MM.1S (cell line): ENCODE results near the gene LRRK1.

ENCODE experiments used
- DNase-seq: peaks from one replicate; pipeline ENCODE4 v3.0.0-alpha.2; 2015
- H2AFZ ChIP-seq: fragments of 300-600 bp; sonication (generic); 2 replicates; pipeline ENCODE4 v1.6.0; 2016; ENCODE audit warnings: antibody characterized with exemption, low read length
- H3F3A ChIP-seq: fragments of 300-600 bp; sonication (generic); 2 replicates; pipeline ENCODE4 v1.6.1; 2016; ENCODE audit warnings: mild to moderate bottlenecking, antibody characterized with exemption, low read length, moderate library complexity, mixed read lengths; ENCODE audit not compliant: insufficient read depth
- H3K27ac ChIP-seq: fragments of 300-600 bp; sonication (generic); 2 replicates; pipeline ENCODE4 v1.5.1; 2016; ENCODE audit warnings: mild to moderate bottlenecking, low read length
- H3K27me3 ChIP-seq: fragments of 300-600 bp; sonication (generic); replicated peaks from 2 replicates; pipeline ENCODE4 v1.6.0; 2016; ENCODE audit warnings: low read length; ENCODE audit not compliant: insufficient read depth
- H3K36me3 ChIP-seq: fragments of 300-600 bp; sonication (generic); replicated peaks from 2 replicates; pipeline ENCODE4 v1.6.1; 2016; ENCODE audit warnings: mild to moderate bottlenecking, low read length, mixed read lengths; ENCODE audit not compliant: insufficient read depth
- H3K4me1 ChIP-seq: fragments of 300-600 bp; sonication (generic); 2 replicates; pipeline ENCODE4 v1.6.1; 2016; ENCODE audit warnings: low read length, mixed read lengths
- H3K4me2 ChIP-seq: fragments of 300-600 bp; sonication (generic); 2 replicates; pipeline ENCODE4 v1.6.0; 2016; ENCODE audit warnings: low read depth, low read length
- H3K4me3 ChIP-seq: fragments of 300-600 bp; sonication (generic); 2 replicates; pipeline ENCODE4 v1.5.1; 2016; ENCODE audit warnings: low read length, mixed read lengths
- H3K79me2 ChIP-seq: fragments of 300-600 bp; sonication (generic); 2 replicates; pipeline ENCODE4 v1.6.1; 2016; ENCODE audit warnings: mixed run types, low read length, mixed read lengths
- H3K9ac ChIP-seq: fragments of 300-600 bp; sonication (generic); 2 replicates; pipeline ENCODE4 v1.6.1; 2016; ENCODE audit warnings: low read length, mixed read lengths
- H3K9me2 ChIP-seq: fragments of 300-600 bp; sonication (generic); replicated peaks from 2 replicates; pipeline ENCODE4 v1.6.1; 2016; ENCODE audit warnings: mild to moderate bottlenecking, low read length, mixed read lengths; ENCODE audit not compliant: insufficient read depth
- H3K9me3 ChIP-seq: fragments of 300-600 bp; sonication (generic); replicated peaks from 2 replicates; pipeline ENCODE4 v1.6.1; 2016; ENCODE audit warnings: mild to moderate bottlenecking, low read length, mixed read lengths; ENCODE audit not compliant: insufficient read depth
- H4K20me1 ChIP-seq: fragments of 300-600 bp; sonication (generic); 2 replicates; pipeline ENCODE4 v1.6.1; 2016; ENCODE audit warnings: mild to moderate bottlenecking, low read length, moderate library complexity, mixed read lengths; ENCODE audit not compliant: insufficient read depth
- CTCF ChIP-seq: fragments of 300-600 bp; sonication (generic); IDR thresholded peaks from 2 replicates; pipeline ENCODE4 v1.5.1; 2016; ENCODE audit warnings: antibody characterized with exemption, low read length, mixed read lengths
- EZH2 ChIP-seq: fragments of 300-600 bp; sonication (generic); optimal IDR thresholded peaks from 2 replicates; pipeline ENCODE3; 2017; ENCODE audit warnings: low read depth, mild to moderate bottlenecking, antibody characterized with exemption, low read length, mixed read lengths
- EZH2phosphoT487 ChIP-seq: fragments of 300-600 bp; sonication (generic); IDR thresholded peaks from 2 replicates; pipeline ENCODE4 v1.6.1; 2018; ENCODE audit warnings: antibody characterized with exemption, low read length

The LRRK1 gene

GRCh38 chr15:101113114-101114005 lies 194.2 kb downstream of the LRRK1 start:
- no peaks in the 10 kb centered on the region for H3K4me1 ChIP-seq
- no peak overlapping the region for H3K4me3 ChIP-seq
- no peak for TF ChIP-seq CTCF
- TF ChIP-seq EZH2 = no peak
- no peak for TF ChIP-seq EZH2phosphoT487
- no peak overlapping the region for H3K9ac ChIP-seq
- no peak overlapping the region for H2AFZ ChIP-seq
- no peaks in the 10 kb centered on the region for H3K27me3 ChIP-seq
- no peaks in the 10 kb centered on the region for H3K79me2 ChIP-seq
- no peak for DNase-seq
- no peaks in the 10 kb centered on the region for H3K36me3 ChIP-seq
- H3K27ac ChIP-seq = no peak overlapping the region
- H3K9me3 ChIP-seq = no peaks in the 10 kb centered on the region
- H3K4me2 ChIP-seq = no peak overlapping the region
- H4K20me1 ChIP-seq = no peaks in the 10 kb centered on the region
- no peaks in the 10 kb centered on the region for H3K9me2 ChIP-seq
- no peaks in the 10 kb centered on the region for H3F3A ChIP-seq

- Histone ChIP-seq H3K9me3 (no peaks in the 10 kb centered on the region), H3K36me3 (no peaks in the 10 kb centered on the region), H3K4me3 (no peak overlapping the region)
These were observed 195.0 kb downstream of the LRRK1 start for GRCh38 chr15:101114166-101114565.

GRCh38 chr15:101114610-101115009 lies 195.5 kb downstream of the LRRK1 start:
- DNase-seq = no peak
- no peak for TF ChIP-seq EZH2
- no peak for TF ChIP-seq CTCF
- no peak for TF ChIP-seq EZH2phosphoT487
- Histone ChIP-seq H2AFZ (no peak overlapping the region), H3K27ac (no peak overlapping the region), H3K79me2 (no peaks in the 10 kb centered on the region), H3K9me2 (no peaks in the 10 kb centered on the region), H3K9me3 (no peaks in the 10 kb centered on the region), H3K4me1 (no peaks in the 10 kb centered on the region), H4K20me1 (no peaks in the 10 kb centered on the region), H3K27me3 (no peaks in the 10 kb centered on the region), H3K36me3 (no peaks in the 10 kb centered on the region), H3F3A (no peaks in the 10 kb centered on the region), H3K9ac (no peak overlapping the region), H3K4me3 (no peak overlapping the region), H3K4me2 (no peak overlapping the region)

More at GRCh38 chr15:101114166-101114565, 195.0 kb downstream of the LRRK1 start:
- Histone ChIP-seq H3K4me1 (no peaks in the 10 kb centered on the region), H3K9ac (no peak overlapping the region), H4K20me1 (no peaks in the 10 kb centered on the region), H3K79me2 (no peaks in the 10 kb centered on the region), H3F3A (no peaks in the 10 kb centered on the region), H3K27ac (no peak overlapping the region), H2AFZ (no peak overlapping the region), H3K9me2 (no peaks in the 10 kb centered on the region), H3K4me2 (no peak overlapping the region), H3K27me3 (no peaks in the 10 kb centered on the region)
- TF ChIP-seq EZH2 = no peak
- no peak for TF ChIP-seq CTCF
- TF ChIP-seq EZH2phosphoT487 = no peak
- DNase-seq = no peak
